IPS-18a (cell line): Measurements from ENCODE around the gene NR2F1-AS1.

Source experiments
- H3K27ac ChIP-seq: one replicate; pipeline ENCODE4 v1.5.1; 2013; ENCODE audit warnings: low read length
- H3K27me3 ChIP-seq: one replicate; pipeline ENCODE4 v1.6.1; 2013; ENCODE audit warnings: mild to moderate bottlenecking, low read length; ENCODE audit not compliant: control insufficient read depth, insufficient read depth
- H3K36me3 ChIP-seq: one replicate; pipeline ENCODE4 v1.6.1; 2013; ENCODE audit warnings: low read depth, low read length; ENCODE audit not compliant: control insufficient read depth
- H3K4me1 ChIP-seq: one replicate; pipeline ENCODE4 v1.6.1; 2013; ENCODE audit warnings: low read depth, low read length; ENCODE audit not compliant: control insufficient read depth
- H3K4me3 ChIP-seq: one replicate; pipeline ENCODE4 v1.5.1; 2013; ENCODE audit warnings: low read length
- H3K9ac ChIP-seq: one replicate; pipeline ENCODE4 v1.6.1; 2013; ENCODE audit warnings: mild to moderate bottlenecking, low read length, moderate library complexity
- H3K9me3 ChIP-seq: one replicate; pipeline ENCODE4 v1.6.1; 2013; ENCODE audit warnings: low read depth, low read length; ENCODE audit not compliant: control insufficient read depth

Gene NR2F1-AS1

DNA sequence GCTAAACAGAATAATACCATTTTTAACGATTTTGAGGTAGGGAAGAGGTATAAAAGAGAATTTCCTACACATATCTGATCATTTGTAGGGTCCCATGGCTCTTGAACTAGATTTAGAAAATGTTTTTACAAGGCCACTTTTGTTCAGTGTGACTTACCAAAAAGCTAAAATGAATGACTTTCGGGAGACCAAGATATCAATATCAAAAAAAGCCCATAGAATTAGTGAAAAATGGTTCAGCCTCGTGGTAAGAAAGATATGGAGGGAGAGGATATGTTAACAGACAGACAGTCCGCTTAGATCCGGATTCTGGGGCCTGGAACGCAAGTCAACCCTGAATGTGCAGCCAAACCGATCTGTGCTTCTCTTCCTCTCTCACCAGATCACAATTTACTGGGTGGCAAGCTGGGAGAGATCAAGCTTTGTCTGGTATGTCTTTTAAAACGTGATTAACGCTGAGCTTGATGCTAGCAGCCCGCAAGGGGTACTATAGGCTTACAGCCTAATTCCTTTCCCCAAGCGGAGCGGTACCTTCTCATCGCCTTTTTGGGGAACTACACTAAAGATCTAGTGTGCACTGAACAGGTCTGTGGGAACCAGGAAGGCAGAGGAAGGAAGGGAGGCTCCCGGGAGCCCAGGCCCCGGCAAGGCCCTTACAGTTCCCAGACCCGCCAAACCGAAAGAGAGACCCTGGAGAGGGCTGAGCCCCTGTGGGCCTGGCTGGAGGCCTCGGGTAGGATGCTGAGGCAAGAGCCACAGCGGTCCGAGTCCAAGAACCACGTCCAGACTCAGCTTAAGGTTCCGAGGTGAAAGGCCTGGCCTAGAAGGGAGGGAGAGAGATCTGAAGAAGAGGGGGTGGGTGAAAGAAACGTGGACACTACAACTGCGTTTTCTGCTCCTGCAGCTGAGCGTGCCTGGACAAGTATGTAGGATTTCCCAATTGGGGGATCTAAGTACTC is 2.9 kb downstream of the NR2F1-AS1 start:
- H3K4me1 ChIP-seq: peaks cover 22% of the 10 kb centered on the region
- no peaks in the 10 kb centered on the region for H3K9me3 ChIP-seq
- H3K36me3 ChIP-seq: no peaks in the 10 kb centered on the region
- H3K9ac ChIP-seq: no peak overlapping the region
- peak overlapping the region; percentile 39 for H3K4me3 ChIP-seq
- H3K27me3 ChIP-seq: peaks cover 100% of the 10 kb centered on the region
- H3K27ac ChIP-seq: no peak overlapping the region

DNA sequence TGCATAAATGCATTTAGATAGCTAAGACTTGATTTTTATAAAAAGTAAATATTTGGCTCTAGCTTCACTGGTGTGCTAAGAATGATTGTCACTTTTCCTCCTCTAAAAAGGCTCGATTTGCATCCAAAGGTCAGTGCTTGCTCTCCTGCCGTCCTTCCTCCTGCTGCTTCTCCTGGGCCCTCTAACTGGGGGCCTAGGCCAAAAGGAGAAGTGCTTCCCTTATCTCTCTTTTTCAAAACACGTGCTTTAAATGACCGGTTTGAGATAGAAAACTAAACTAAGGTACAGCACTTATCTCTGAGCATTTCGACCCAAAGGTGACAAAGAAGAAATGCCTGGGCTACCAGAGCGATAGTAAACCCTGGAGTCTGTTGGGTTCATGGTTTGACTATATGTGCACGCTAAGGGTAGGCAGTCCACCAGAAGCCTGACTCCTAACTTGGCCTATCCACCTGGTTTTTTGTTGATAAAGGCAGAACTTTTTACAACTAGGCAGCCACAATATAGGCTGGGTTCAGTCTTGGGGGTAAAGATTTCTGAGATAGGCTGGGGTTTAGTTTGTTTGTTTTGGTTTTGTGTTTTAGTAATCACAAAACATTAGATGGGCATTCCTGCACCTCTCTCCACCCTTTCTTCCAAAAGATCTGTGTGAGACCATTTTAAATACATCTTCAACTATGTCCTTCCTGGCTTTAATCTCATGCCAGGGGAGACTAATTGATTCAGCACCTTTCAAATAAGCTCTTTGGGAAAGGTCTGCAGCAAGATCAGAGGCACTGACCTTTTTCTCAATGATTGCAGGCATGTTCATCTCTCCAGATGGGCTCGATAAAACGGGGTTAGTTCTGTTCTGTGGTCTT is 3.8 kb downstream of the NR2F1-AS1 start:
- Histone ChIP-seq H3K27me3 (peaks cover 100% of the 10 kb centered on the region), H3K9ac (no peak overlapping the region), H3K36me3 (no peaks in the 10 kb centered on the region), H3K9me3 (no peaks in the 10 kb centered on the region), H3K4me3 (no peak overlapping the region), H3K4me1 (peaks cover 28% of the 10 kb centered on the region), H3K27ac (no peak overlapping the region)

DNA sequence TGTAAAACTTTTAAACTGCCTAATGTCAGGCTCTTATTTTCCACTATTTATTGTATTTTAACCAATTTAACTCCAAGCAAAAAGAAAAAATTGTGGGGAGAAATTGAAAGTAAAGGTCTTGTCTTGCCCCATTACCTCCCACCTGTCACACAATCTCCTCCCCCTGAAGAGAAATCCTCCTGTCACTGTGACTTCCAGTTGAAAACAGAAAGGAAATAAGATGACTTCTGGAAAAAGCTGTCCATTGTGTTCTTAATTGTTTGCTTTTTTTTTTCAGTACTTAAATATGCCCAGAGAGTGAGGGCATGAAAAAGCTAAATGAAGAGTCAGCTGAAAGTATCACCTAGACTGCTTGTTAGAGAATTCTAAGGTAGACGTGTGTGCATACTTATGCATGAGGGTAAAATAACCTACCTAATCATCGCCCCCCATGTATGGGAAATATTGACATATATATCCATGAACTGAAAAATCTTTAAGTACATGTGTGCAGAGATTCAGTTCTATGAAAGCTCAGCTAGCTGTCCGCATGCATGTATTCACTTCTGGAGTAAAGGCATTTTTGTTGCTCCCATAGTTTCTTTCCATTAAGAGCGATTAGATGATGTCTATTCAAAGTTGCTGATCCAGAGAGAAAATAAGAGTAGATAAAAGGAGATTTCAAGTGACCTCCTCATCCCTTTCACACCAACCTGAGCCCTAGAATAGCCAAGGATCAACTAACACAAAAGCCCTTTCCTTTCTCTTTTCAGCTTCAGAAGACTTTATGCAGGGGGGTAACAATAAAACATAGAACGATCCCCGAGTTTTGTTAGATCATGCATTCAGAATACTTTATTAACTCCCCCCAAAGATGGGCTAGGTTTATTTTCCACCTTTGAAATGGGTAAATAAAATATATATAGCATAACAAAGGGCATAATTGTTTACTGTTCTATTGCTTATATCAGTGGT is 5.3 kb downstream of the NR2F1-AS1 start:
- Histone ChIP-seq H3K4me3 (no peak overlapping the region), H3K27me3 (peaks cover 100% of the 10 kb centered on the region), H3K4me1 (peaks cover 31% of the 10 kb centered on the region), H3K36me3 (no peaks in the 10 kb centered on the region), H3K9me3 (no peaks in the 10 kb centered on the region), H3K9ac (no peak overlapping the region), H3K27ac (no peak overlapping the region)

DNA sequence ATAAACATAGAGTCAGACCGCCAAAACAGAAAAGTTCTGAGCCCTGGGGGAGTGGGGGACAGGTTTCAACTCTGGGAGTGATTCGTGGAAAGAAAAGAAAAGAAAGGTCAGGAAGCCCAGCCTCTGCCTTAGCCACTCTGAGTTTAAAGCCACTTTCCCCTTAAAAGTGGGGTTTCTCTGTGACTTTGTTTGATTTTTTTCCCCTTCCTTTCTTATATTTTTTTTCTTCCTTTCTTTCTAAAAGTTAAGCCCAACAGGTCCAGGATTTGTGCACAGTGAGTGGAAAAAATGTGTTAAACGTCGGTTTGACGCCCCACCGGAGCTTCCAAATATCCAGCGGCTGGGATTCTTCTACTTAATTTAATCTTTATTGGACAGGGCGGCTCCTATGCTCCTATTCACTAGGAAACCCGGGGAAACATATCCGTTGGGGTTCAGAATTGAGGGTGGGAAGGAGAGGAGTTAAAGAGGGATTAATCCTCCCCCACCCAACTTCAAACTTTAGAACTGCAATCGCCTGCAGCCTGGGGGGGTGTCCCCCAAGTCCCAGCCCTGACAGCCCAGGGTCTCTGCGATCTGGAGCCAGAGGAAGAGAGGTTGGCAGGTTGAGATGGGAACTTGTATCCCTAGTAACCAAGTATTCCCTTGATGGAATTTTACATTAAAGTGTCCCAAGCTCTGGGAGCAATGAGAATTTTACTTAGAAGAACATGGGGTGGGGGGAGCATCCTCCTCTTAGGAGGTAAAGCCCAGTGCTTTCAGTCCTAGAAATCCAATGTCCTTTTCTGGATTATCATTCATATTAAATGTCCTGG is 6.3 kb downstream of the NR2F1-AS1 start:
- Histone ChIP-seq H3K4me3 (no peak overlapping the region), H3K4me1 (peaks cover 40% of the 10 kb centered on the region), H3K27me3 (peaks cover 100% of the 10 kb centered on the region), H3K9me3 (no peaks in the 10 kb centered on the region), H3K27ac (no peak overlapping the region), H3K9ac (no peak overlapping the region), H3K36me3 (no peaks in the 10 kb centered on the region)

DNA sequence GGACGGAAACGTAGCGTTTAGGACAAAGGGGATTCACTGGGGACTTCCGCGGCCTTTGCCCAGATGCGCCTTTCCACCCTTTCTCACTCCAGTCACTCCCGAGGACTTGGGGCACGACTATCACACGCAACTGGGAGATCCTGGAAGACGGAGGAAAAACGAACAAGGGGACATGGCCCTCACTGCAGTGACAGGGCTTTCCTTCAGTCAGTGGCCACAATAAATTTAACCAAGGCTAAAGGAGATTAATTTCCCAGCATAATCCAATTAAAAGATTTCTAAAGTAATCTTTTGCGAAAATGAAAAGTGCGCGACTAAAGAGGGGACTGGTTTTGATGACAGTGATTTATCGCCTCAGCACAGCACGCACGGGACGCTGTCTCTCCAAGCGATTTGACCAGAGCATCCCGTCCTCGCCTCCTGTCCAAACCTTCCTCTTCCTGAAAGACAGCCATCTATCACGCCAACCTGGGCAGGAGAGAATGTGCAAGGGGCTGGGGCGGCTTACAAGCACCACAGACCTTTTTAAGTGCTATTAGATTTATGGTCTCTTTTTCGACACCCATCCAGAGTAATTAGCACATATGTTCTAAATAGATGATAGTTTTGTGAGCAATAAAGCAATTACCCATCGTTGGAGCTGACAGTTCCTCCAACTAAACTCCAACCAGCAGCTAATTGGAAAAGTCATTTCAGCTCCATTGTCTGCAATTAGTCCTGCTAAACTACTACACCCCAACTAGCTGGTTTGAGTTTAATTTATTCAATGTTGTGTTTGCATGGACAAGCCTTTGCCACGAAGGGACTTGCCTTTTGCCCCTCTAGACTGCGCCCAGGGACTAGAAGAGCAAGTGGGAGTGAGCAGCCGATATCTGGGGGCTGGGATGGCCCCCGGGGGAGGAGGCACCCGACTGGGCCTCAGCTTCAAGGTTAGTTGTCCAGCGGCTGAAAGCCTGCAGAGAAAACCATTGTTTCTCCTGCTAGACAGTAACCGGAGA is 7.4 kb downstream of the NR2F1-AS1 start:
- Histone ChIP-seq H3K36me3 (no peaks in the 10 kb centered on the region), H3K9me3 (no peaks in the 10 kb centered on the region), H3K27me3 (peaks cover 100% of the 10 kb centered on the region), H3K9ac (no peak overlapping the region), H3K4me1 (peaks cover 38% of the 10 kb centered on the region), H3K27ac (no peak overlapping the region), H3K4me3 (peak overlapping the region; percentile 54)

DNA sequence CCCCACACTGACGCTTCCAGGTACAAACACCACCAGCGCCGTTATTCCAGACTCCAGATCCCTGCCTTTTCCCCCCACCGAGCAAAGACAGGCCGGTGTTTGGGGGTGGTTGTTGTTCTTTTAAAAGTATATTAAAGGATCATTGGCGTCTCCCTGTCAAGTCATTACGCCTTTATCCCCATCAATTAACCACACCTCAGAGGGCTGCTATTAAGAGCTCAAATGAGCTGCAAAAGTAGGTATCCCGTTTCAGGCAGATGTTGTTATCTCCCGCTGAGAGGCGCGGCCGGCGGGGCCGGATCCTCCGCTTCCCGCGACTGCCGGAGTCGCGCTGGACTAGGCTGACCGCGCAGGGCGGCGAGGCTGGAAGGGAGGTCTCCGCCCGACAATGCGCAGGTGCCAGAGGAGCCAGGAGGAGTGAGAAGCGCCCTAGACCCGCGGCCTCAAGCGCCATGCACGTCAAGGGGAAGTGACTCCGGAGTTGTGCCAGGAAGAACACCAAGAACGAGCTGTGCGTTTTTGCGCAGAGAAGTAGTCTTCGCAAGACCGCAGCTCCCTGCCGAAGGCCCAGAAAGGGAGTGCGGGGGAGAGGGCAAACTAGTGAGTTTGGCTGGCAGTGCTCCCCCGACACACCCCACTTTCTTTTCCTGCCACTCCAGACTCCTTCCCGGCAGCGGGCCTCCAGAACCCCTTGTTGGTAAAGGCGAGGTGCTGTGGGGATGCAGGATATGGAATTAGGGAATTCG is 8.2 kb downstream of the NR2F1-AS1 start:
- no peaks in the 10 kb centered on the region for H3K9me3 ChIP-seq
- H3K9ac ChIP-seq: no peak overlapping the region
- H3K27me3 ChIP-seq: peaks cover 100% of the 10 kb centered on the region
- no peak overlapping the region for H3K27ac ChIP-seq
- H3K4me1 ChIP-seq: peaks cover 34% of the 10 kb centered on the region
- H3K36me3 ChIP-seq: no peaks in the 10 kb centered on the region
- peak overlapping the region; percentile 54 for H3K4me3 ChIP-seq

DNA sequence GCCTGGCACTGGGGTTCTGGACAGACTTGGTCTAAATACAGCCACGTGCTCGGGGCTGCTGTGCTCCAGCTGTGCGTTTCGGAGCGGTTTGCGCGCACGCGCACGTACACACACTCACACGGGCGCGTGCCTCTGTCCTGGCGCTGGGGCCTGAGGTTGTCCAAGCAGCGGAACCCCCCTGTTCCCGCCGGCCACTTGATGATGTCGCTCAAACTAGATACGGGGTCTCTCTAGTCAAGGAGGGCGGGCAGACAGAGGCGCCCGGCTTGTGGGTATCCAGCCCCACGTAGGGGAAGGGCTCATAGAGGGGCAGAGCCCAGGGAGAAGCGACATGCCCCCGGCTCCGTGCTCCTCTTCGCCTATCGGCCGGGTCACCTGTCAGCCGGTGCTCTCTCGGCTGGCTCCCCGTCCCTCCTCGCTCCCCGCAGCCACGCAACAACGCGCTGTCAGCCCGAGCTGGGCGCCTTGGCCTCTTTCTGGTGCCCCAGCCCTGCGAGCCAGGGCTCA is 8.9 kb downstream of the NR2F1-AS1 start:
- H3K4me1 ChIP-seq: peaks cover 34% of the 10 kb centered on the region
- no peak overlapping the region for H3K27ac ChIP-seq
- H3K9ac ChIP-seq: no peak overlapping the region
- peak overlapping the region; percentile 54 for H3K4me3 ChIP-seq
- no peaks in the 10 kb centered on the region for H3K36me3 ChIP-seq
- H3K9me3 ChIP-seq: no peaks in the 10 kb centered on the region
- H3K27me3 ChIP-seq: peaks cover 100% of the 10 kb centered on the region

DNA sequence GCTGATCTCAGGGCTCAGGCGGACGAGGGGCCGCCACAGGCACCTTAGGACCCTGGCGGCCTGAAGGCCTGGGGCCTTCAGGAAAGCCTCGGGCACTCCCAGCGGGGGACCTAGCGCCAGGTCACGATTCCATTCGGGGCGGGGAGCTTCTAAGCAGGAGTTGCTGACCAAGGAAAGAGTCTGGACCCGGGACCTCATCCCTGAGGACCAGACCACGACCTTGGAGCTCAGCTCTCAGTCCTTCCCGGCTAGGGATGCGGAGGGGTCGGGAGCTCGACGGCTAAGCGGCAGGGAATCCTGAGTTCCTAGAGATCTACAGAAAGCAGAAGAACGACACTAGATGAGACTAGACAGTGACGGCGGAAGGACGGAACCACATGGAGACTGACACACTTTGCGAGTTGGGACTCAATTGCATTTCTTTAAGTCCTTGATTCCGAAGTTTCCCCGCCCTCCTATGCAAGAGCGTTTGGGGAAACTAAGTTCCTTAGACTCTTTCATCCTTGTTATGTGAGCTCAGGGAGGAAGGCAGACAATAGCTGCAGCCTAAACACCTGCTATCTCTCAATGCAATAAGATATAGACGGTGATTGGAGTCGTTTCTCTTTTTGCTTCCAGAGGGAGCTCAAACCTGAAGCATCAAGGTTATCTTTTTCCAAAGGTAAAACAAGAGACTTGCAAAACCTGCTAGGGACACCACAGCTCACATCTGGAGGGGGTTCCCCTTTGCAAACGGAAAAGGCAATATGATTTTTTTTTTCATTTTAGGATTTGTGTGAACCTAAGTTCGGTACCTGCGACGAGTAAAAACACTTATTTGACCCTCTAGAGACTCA is 9.7 kb downstream of the NR2F1-AS1 start:
- H3K27ac ChIP-seq: no peak overlapping the region
- no peaks in the 10 kb centered on the region for H3K36me3 ChIP-seq
- no peak overlapping the region for H3K9ac ChIP-seq
- H3K27me3 ChIP-seq: peaks cover 96% of the 10 kb centered on the region
- H3K4me3 ChIP-seq: peak overlapping the region; percentile 55
- no peaks in the 10 kb centered on the region for H3K9me3 ChIP-seq
- peaks cover 34% of the 10 kb centered on the region for H3K4me1 ChIP-seq
